HepG2 (cell line): ENCODE measurements around the gene GEMIN2. TPM values are rescaled to one million over a fixed set of nuclear protein-coding genes. Genes with fewer than 3 reads are reported as not detected.
"Not testable (repeated sequence)": the region's sequence is repeated elsewhere in the genome, so short reads cannot be mapped to it uniquely, and the experiment has no call there.

ENCODE experiments used
- MTA1 ChIP-seq: sonication (generic); formaldehyde crosslinking; IDR thresholded peaks from 2 replicates; pipeline ENCODE4 v1.4.0; 2020; ENCODE audit warnings: missing genetic modification reagents, mild to moderate bottlenecking, borderline replicate concordance
- NR2C2 ChIP-seq: sonication (generic); formaldehyde crosslinking; IDR thresholded peaks from 2 replicates; pipeline ENCODE4 v1.4.0; 2020; ENCODE audit warnings: missing genetic modification reagents, mild to moderate bottlenecking, moderate library complexity, borderline replicate concordance
- PRDM15 ChIP-seq: sonication (generic); formaldehyde crosslinking; IDR thresholded peaks from 2 replicates; pipeline ENCODE4 v1.4.0; 2020; ENCODE audit warnings: missing genetic modification reagents
- SOX13 ChIP-seq, 3 experiments: fragments of 450-650 bp in 1 of 3; sonication (generic) in 1 of 3; formaldehyde crosslinking in 1 of 3; IDR thresholded peaks in 2 of 3; conservative IDR thresholded peaks in 1 of 3; 2 replicates each; pipeline versions ENCODE4 v1.5.0 to v1.6.1; 2016 to 2020; ENCODE audit warnings: antibody characterized with exemption in 1 of 3, mild to moderate bottlenecking in 1 of 3, missing compliant biosample characterization in 1 of 3, missing genetic modification reagents in 1 of 3, moderate library complexity in 1 of 3
- ZMYM2 ChIP-seq: sonication (generic); formaldehyde crosslinking; IDR thresholded peaks from 2 replicates; pipeline ENCODE4 v1.8.0; 2022; ENCODE audit warnings: mild to moderate bottlenecking, missing genetic modification reagents
- ZNF280D ChIP-seq: sonication (generic); formaldehyde crosslinking; IDR thresholded peaks from 2 replicates; pipeline ENCODE4 v1.5.1; 2020; ENCODE audit warnings: mild to moderate bottlenecking, missing genetic modification reagents
- ZNF770 ChIP-seq: sonication (generic); formaldehyde crosslinking; IDR thresholded peaks from 2 replicates; pipeline ENCODE4 v1.5.0; 2020; ENCODE audit warnings: mild to moderate bottlenecking, missing genetic modification reagents
- polyA plus RNA-seq, 8 experiments: library from polyadenylated mRNA; depleted of rRNA in 3 of 8; stranded (reverse) in 7 of 8; unstranded in 1 of 8; fragments of >200 nt; fragmentation: Illumina TruSeq in 4 of 8; extraction: Trizol in 4 of 8; gene quantifications; 2 replicates each; pipeline versions ENCODE4 v1.2.1 to v1.2.3, GENCODE V29; 2011 to 2016; ENCODE audit warnings: low read depth in 4 of 8, missing spikeins in 1 of 8, mixed read lengths in 1 of 8; ENCODE audit not compliant: insufficient read depth in 1 of 8
- total RNA-seq, 5 experiments: library from RNA; depleted of rRNA; stranded (reverse); fragments of >200 nt; fragmentation: Illumina TruSeq; extraction: Trizol; gene quantifications; 2 replicates each; pipeline ENCODE4 v1.2.3, GENCODE V29; 2016; ENCODE audit warnings: low read depth in 1 of 5
- TF ChIP-seq, protein P1 (sequence below): sonication (generic); formaldehyde crosslinking; IDR thresholded peaks from 2 replicates; pipeline ENCODE4 v1.9.0; 2021; ENCODE audit warnings: mild to moderate bottlenecking, missing genetic modification reagents

GEMIN2 gene
- total and polyA plus RNA-seq, 2 of the 13 experiments (the other 11 are each of a cell fraction or from before 2014, with no cell fraction given), result 54.8 to 110 TPM

GRCh38 chr14:39069169-39069805 is 44.8 kb upstream of the GEMIN2 start (continued):
- TF ChIP-seq ZNF280D (CRISPR knock-in tag) (peak; percentile 74; the same call in 1 of the 2 replicates), ZMYM2 (0 out of 2 replicates have a peak, but pooled peaks have one; percentile 28), SOX13 (CRISPR knock-in tag; conservative IDR thresholded peaks at IDR 0.05 in 1 of 2, IDR thresholded peaks at IDR 0.05 in 1 of 2) (peak in 1 of 2 experiments; percentile 83; a peak in 1 of 4 replicates), NR2C2 (CRISPR knock-in tag) (0 out of 2 replicates have a peak, but pooled peaks have one; percentile 31), ZNF770 (CRISPR knock-in tag) (peak; percentile 64), MTA1 (CRISPR knock-in tag) (peak; percentile 31; the same call in 1 of the 2 replicates), PRDM15 (0 out of 2 replicates have a peak, but pooled peaks have one; percentile 8)
- TF ChIP-seq, protein P1, sequence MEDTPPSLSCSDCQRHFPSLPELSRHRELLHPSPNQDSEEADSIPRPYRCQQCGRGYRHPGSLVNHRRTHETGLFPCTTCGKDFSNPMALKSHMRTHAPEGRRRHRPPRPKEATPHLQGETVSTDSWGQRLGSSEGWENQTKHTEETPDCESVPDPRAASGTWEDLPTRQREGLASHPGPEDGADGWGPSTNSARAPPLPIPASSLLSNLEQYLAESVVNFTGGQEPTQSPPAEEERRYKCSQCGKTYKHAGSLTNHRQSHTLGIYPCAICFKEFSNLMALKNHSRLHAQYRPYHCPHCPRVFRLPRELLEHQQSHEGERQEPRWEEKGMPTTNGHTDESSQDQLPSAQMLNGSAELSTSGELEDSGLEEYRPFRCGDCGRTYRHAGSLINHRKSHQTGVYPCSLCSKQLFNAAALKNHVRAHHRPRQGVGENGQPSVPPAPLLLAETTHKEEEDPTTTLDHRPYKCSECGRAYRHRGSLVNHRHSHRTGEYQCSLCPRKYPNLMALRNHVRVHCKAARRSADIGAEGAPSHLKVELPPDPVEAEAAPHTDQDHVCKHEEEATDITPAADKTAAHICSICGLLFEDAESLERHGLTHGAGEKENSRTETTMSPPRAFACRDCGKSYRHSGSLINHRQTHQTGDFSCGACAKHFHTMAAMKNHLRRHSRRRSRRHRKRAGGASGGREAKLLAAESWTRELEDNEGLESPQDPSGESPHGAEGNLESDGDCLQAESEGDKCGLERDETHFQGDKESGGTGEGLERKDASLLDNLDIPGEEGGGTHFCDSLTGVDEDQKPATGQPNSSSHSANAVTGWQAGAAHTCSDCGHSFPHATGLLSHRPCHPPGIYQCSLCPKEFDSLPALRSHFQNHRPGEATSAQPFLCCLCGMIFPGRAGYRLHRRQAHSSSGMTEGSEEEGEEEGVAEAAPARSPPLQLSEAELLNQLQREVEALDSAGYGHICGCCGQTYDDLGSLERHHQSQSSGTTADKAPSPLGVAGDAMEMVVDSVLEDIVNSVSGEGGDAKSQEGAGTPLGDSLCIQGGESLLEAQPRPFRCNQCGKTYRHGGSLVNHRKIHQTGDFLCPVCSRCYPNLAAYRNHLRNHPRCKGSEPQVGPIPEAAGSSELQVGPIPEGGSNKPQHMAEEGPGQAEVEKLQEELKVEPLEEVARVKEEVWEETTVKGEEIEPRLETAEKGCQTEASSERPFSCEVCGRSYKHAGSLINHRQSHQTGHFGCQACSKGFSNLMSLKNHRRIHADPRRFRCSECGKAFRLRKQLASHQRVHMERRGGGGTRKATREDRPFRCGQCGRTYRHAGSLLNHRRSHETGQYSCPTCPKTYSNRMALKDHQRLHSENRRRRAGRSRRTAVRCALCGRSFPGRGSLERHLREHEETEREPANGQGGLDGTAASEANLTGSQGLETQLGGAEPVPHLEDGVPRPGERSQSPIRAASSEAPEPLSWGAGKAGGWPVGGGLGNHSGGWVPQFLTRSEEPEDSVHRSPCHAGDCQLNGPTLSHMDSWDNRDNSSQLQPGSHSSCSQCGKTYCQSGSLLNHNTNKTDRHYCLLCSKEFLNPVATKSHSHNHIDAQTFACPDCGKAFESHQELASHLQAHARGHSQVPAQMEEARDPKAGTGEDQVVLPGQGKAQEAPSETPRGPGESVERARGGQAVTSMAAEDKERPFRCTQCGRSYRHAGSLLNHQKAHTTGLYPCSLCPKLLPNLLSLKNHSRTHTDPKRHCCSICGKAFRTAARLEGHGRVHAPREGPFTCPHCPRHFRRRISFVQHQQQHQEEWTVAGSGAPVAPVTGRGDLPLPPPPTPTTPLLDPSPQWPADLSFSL (CRISPR knock-in tag), result peak; percentile 55; the same call in 1 of the 2 replicates
- not testable (repeated sequence) for TF ChIP-seq SOX13 (IDR thresholded peaks at IDR 0.05)
